HG03520 (cell line): ENCODE measurements around the gene ZNF443.
"Not testable (repeated sequence)": the region's sequence is repeated elsewhere in the genome, so short reads cannot be mapped to it uniquely, and the experiment has no call there.

ENCODE experiments used
- ATAC-seq: cut with Tn5 transposase; IDR thresholded peaks from one replicate; pipeline ENCODE4 v1.9.1; 2021; ENCODE audit warnings: mild to moderate bottlenecking, moderate library complexity; ENCODE audit not compliant: unreplicated experiment

The ZNF443 gene

GRCh38 chr19:12440541-12441316, at the start of gene ZNF443:
ZNF443 (minus strand) TSS chr19:12441021; CDS start chr19:12440914, 107 bp downstream.
- peak; percentile 94 for ATAC-seq

GRCh38 chr19:12486265-12486783, 45.5 kb upstream of the ZNF443 start:
- not testable (repeated sequence) for ATAC-seq

GRCh38 chr19:12485571-12485970, 44.8 kb upstream of the ZNF443 start:
- no peak for ATAC-seq

- ATAC-seq: peak; percentile 9
Observed at GRCh38 chr19:12485052-12485416, 44.2 kb upstream of the ZNF443 start.

- ATAC-seq: peak; percentile 90
Observed at GRCh38 chr19:12484371-12485051, 43.7 kb upstream of the ZNF443 start, which contains the start of gene ZNF709. ZNF709 (minus strand) TSS chr19:12484816; CDS start chr19:12484657, 159 bp downstream.

- ATAC-seq: no peak
Observed at GRCh38 chr19:12484011-12484370, 43.2 kb upstream of the ZNF443 start.

- no peak for ATAC-seq
Observed at GRCh38 chr19:12482509-12482886, 41.7 kb upstream of the ZNF443 start.

GRCh38 chr19:12481781-12482508, 41.1 kb upstream of the ZNF443 start:
- no peak for ATAC-seq

- no peak for ATAC-seq
Observed at GRCh38 chr19:12478234-12478941, 37.6 kb upstream of the ZNF443 start.

- not testable (repeated sequence) for ATAC-seq
Observed at GRCh38 chr19:12467651-12468050, 26.8 kb upstream of the ZNF443 start.

- no peak for ATAC-seq
Observed at GRCh38 chr19:12465211-12465610, 24.4 kb upstream of the ZNF443 start.

- no peak for ATAC-seq
Observed at GRCh38 chr19:12464769-12465168, 23.9 kb upstream of the ZNF443 start.

GRCh38 chr19:12464139-12464538, 23.3 kb upstream of the ZNF443 start:
- ATAC-seq: not testable (repeated sequence)

GRCh38 chr19:12453495-12453894, 12.7 kb upstream of the ZNF443 start:
- no peak for ATAC-seq

GRCh38 chr19:12450844-12451243, 10.0 kb upstream of the ZNF443 start:
- no peak for ATAC-seq

- no peak for ATAC-seq
Observed at GRCh38 chr19:12448808-12449207, 8.0 kb upstream of the ZNF443 start.

GRCh38 chr19:12439686-12440540, 908 bp downstream of the ZNF443 start:
- ATAC-seq: not testable (repeated sequence)

GRCh38 chr19:12430726-12431299, 10.0 kb downstream of the ZNF443 start:
- not testable (repeated sequence) for ATAC-seq

GRCh38 chr19:12425888-12426274, 14.9 kb downstream of the ZNF443 start:
- ATAC-seq: no peak
